ENCODE results near the gene CDS1.
"Not testable (repeated sequence)": the region's sequence is repeated elsewhere in the genome, so short reads cannot be mapped to it uniquely, and the experiment has no call there.

CDS1 gene

GRCh38 chr4:84673475-84674240 lies 90.7 kb downstream of the CDS1 start:
- no peak for DNase-seq (ENCODE audit: low read depth)

- no peak for DNase-seq (ENCODE audit: low read depth)
Measured at GRCh38 chr4:84677093-84677492, 94.2 kb downstream of the CDS1 start.

GRCh38 chr4:84677995-84678394 lies 95.1 kb downstream of the CDS1 start:
- no peak for DNase-seq (ENCODE audit: low read depth)

- DNase-seq (ENCODE audit: low read depth) = no peak
Measured at GRCh38 chr4:84678976-84679744, 96.2 kb downstream of the CDS1 start.

- no peak for DNase-seq (ENCODE audit: low read depth)
Measured at GRCh38 chr4:84680956-84681355, 98.0 kb downstream of the CDS1 start.

- no peak for DNase-seq (ENCODE audit: low read depth)
Measured at GRCh38 chr4:84681486-84682274, 98.8 kb downstream of the CDS1 start.

- not testable (repeated sequence) for DNase-seq (ENCODE audit: low read depth)
Measured at GRCh38 chr4:84682661-84683060, 99.7 kb downstream of the CDS1 start.

- no peak for DNase-seq (ENCODE audit: low read depth)
Measured at GRCh38 chr4:84683064-84683850, 100.3 kb downstream of the CDS1 start.

- no peak for DNase-seq (ENCODE audit: low read depth)
Measured at GRCh38 chr4:84684361-84684760, 101.4 kb downstream of the CDS1 start.

- no peak for DNase-seq (ENCODE audit: low read depth)
Measured at GRCh38 chr4:84685105-84685504, 102.2 kb downstream of the CDS1 start.

- no peak for DNase-seq (ENCODE audit: low read depth)
Measured at GRCh38 chr4:84688605-84689004, 105.7 kb downstream of the CDS1 start.

GRCh38 chr4:84689197-84689596 lies 106.3 kb downstream of the CDS1 start:
- DNase-seq (ENCODE audit: low read depth) = no peak

GRCh38 chr4:84690481-84690880 lies 107.6 kb downstream of the CDS1 start:
- DNase-seq (ENCODE audit: low read depth) = no peak

- DNase-seq (ENCODE audit: low read depth) = no peak
Measured at GRCh38 chr4:84691170-84691691, 108.3 kb downstream of the CDS1 start.

- no peak for DNase-seq (ENCODE audit: low read depth)
Measured at GRCh38 chr4:84691800-84692199, 108.9 kb downstream of the CDS1 start.

- DNase-seq (ENCODE audit: low read depth) = no peak
Measured at GRCh38 chr4:84697159-84697558, 114.2 kb downstream of the CDS1 start.

GRCh38 chr4:84697615-84698201 lies 114.8 kb downstream of the CDS1 start:
- no peak for DNase-seq (ENCODE audit: low read depth)

- no peak for DNase-seq (ENCODE audit: low read depth)
Measured at GRCh38 chr4:84699001-84699671, 116.2 kb downstream of the CDS1 start.

Measured in activated gamma-delta T cell treated with anti-CD3 and anti-CD28 coated beads, Interleukin-2, amount 50 U/mL, for 16 hours (primary cell).